HepG2 (cell line): ENCODE data around the gene ENTPD6. TPM values are rescaled to one million over a fixed set of nuclear protein-coding genes. Genes with fewer than 3 reads are reported as not detected.

Experiments used
- AKAP8 ChIP-seq: sonication (generic); formaldehyde crosslinking; IDR thresholded peaks from 2 replicates; pipeline ENCODE4 v1.5.1; 2020; ENCODE audit warnings: mild to moderate bottlenecking, missing genetic modification reagents
- ARID3A ChIP-seq: IDR thresholded peaks from 2 replicates; pipeline ENCODE4 v1.6.1; 2012; ENCODE audit warnings: low read depth, low read length, improper control_type of control experiment
- ATF4 ChIP-seq, 2 experiments: fragments of 450-650 bp in 1 of 2; sonication (generic) in 1 of 2; formaldehyde crosslinking; IDR thresholded peaks; 2 replicates each; pipeline versions ENCODE4 v1.5.0 to v1.8.0; 2020 to 2022; ENCODE audit warnings: mild to moderate bottlenecking in 1 of 2, missing genetic modification reagents in 1 of 2
- HOMEZ ChIP-seq: IDR thresholded peaks from 2 replicates; pipeline ENCODE4 v1.6.1; 2016; ENCODE audit warnings: low read depth
- KDM2A ChIP-seq: sonication (generic); formaldehyde crosslinking; IDR thresholded peaks from 2 replicates; pipeline ENCODE4 v1.4.0; 2020; ENCODE audit warnings: low read depth, missing genetic modification reagents, borderline replicate concordance
- RARA ChIP-seq: IDR thresholded peaks from 2 replicates; pipeline ENCODE4 v1.6.1; 2016; ENCODE audit warnings: missing genetic modification reagents, missing compliant biosample characterization
- ZBTB1 ChIP-seq: sonication (generic); formaldehyde crosslinking; IDR thresholded peaks from 2 replicates; pipeline ENCODE4 v1.4.0; 2020; ENCODE audit warnings: missing genetic modification reagents, borderline replicate concordance
- ZBTB14 ChIP-seq: sonication (generic); formaldehyde crosslinking; IDR thresholded peaks from 2 replicates; pipeline ENCODE4 v1.4.0; 2020; ENCODE audit warnings: missing genetic modification reagents
- ZHX2 ChIP-seq, 2 experiments: sonication (generic) in 1 of 2; formaldehyde crosslinking in 1 of 2; IDR thresholded peaks; 2 replicates each; pipeline versions ENCODE4 v1.6.1 to v1.9.0; 2014 to 2022; ENCODE audit warnings: antibody characterized with exemption in 1 of 2, borderline replicate concordance in 1 of 2, inconsistent platforms in 1 of 2, low read depth in 1 of 2, missing genetic modification reagents in 1 of 2
- ZMAT5 ChIP-seq: sonication (generic); formaldehyde crosslinking; IDR thresholded peaks from 2 replicates; pipeline ENCODE4 v1.5.0; 2020; ENCODE audit warnings: mild to moderate bottlenecking, low read depth, missing genetic modification reagents, borderline replicate concordance
- ZNF136 ChIP-seq: sonication (generic); formaldehyde crosslinking; IDR thresholded peaks from 2 replicates; pipeline ENCODE4 v1.8.1; 2022; ENCODE audit warnings: low read depth, mild to moderate bottlenecking, moderate library complexity, missing genetic modification reagents
- ZNF513 ChIP-seq: sonication (generic); formaldehyde crosslinking; conservative IDR thresholded peaks from 2 replicates; pipeline ENCODE4 v1.5.0; 2020; ENCODE audit warnings: missing genetic modification reagents
- ZNF674 ChIP-seq: sonication (generic); formaldehyde crosslinking; IDR thresholded peaks from 2 replicates; pipeline ENCODE4 v1.5.0; 2020; ENCODE audit warnings: low read depth, mild to moderate bottlenecking, missing genetic modification reagents
- ZNF749 ChIP-seq: sonication (generic); formaldehyde crosslinking; IDR thresholded peaks from 2 replicates; pipeline ENCODE4 v1.8.0; 2022; ENCODE audit warnings: mild to moderate bottlenecking, missing genetic modification reagents, moderate library complexity, borderline replicate concordance
- ZNF766 ChIP-seq: sonication (generic); formaldehyde crosslinking; IDR thresholded peaks from 2 replicates; pipeline ENCODE4 v1.5.0; 2020; ENCODE audit warnings: missing genetic modification reagents, borderline replicate concordance
- polyA plus RNA-seq, 8 experiments: library from polyadenylated mRNA; depleted of rRNA in 3 of 8; stranded (reverse) in 7 of 8; unstranded in 1 of 8; fragments of >200 nt; fragmentation: Illumina TruSeq in 4 of 8; extraction: Trizol in 4 of 8; gene quantifications; 2 replicates each; pipeline versions ENCODE4 v1.2.1 to v1.2.3, GENCODE V29; 2011 to 2016; ENCODE audit warnings: low read depth in 4 of 8, missing spikeins in 1 of 8, mixed read lengths in 1 of 8; ENCODE audit not compliant: insufficient read depth in 1 of 8
- total RNA-seq, 5 experiments: library from RNA; depleted of rRNA; stranded (reverse); fragments of >200 nt; fragmentation: Illumina TruSeq; extraction: Trizol; gene quantifications; 2 replicates each; pipeline ENCODE4 v1.2.3, GENCODE V29; 2016; ENCODE audit warnings: low read depth in 1 of 5

The ENTPD6 gene
- total and polyA plus RNA-seq, 2 of the 13 experiments (the other 11 are each of a cell fraction or from before 2014, with no cell fraction given), result 164 to 172 TPM

GRCh38 chr20:25187635-25188034 lies 7.9 kb upstream of the ENTPD6 start (continued):
- TF ChIP-seq ZBTB14 (CRISPR knock-in tag) (no peak), ZMAT5 (CRISPR knock-in tag) (no peak), ATF4 (CRISPR knock-in tag; IDR thresholded peaks at IDR 0.05) (no peak), RARA (CRISPR knock-in tag) (no peak), HOMEZ (CRISPR knock-in tag) (no peak), ZNF766 (CRISPR knock-in tag) (no peak), ZNF674 (no peak), ZBTB1 (CRISPR knock-in tag) (no peak), ZNF749 (CRISPR knock-in tag) (no peak), ZHX2 (IDR thresholded peaks at IDR 0.05; ENCODE audit: low read depth) (no peak), ZHX2 (CRISPR knock-in tag; IDR thresholded peaks at IDR 0.05; ENCODE audit: borderline replicate concordance) (no peak), ZNF513 (no peak), ARID3A (no peak), KDM2A (CRISPR knock-in tag) (no peak), AKAP8 (CRISPR knock-in tag) (no peak), ZNF136 (CRISPR knock-in tag) (no peak)
